Spinal cord (tissue), 10 donors: ENCODE data around the gene PCBD2. TPM values are rescaled to one million over a fixed set of nuclear protein-coding genes. Genes with fewer than 3 reads are reported as not detected.
"Not testable (repeated sequence)": the region's sequence is repeated elsewhere in the genome, so short reads cannot be mapped to it uniquely, and the experiment has no call there.

ENCODE experiments used
- DNase-seq, 6 donors: peaks; one replicate each; pipeline versions ENCODE4 v3.0.0 to v3.0.0-alpha.2; 2013 to 2015; ENCODE audit warnings: low spot score in 6 of 6, low read depth in 4 of 6
- H3K27ac ChIP-seq: one replicate; pipeline ENCODE4 v1.5.1; 2013; ENCODE audit warnings: low read depth, low read length, control low read depth
- H3K27me3 ChIP-seq: one replicate; pipeline ENCODE4 v1.6.1; 2013; ENCODE audit warnings: low read length; ENCODE audit not compliant: control insufficient read depth, insufficient read depth
- H3K36me3 ChIP-seq: one replicate; pipeline ENCODE4 v1.6.1; 2013; ENCODE audit warnings: low read length; ENCODE audit not compliant: control insufficient read depth, insufficient read depth
- H3K4me1 ChIP-seq: one replicate; pipeline ENCODE4 v1.6.1; 2013; ENCODE audit warnings: low read length; ENCODE audit not compliant: control insufficient read depth, insufficient read depth
- H3K4me3 ChIP-seq: one replicate; pipeline ENCODE4 v1.5.1; 2013; ENCODE audit warnings: low read depth, low read length, control low read depth
- H3K9me3 ChIP-seq: one replicate; pipeline ENCODE4 v1.6.1; 2013; ENCODE audit warnings: low read length; ENCODE audit not compliant: control insufficient read depth, insufficient read depth
- WGBS: methylation state at CpG from one replicate; pipeline ENCODE4 v1.1.5; 2013; ENCODE audit warnings: missing lambda C conversion rate; ENCODE audit not compliant: insufficient coverage; 5-methylcytosine and 5-hydroxymethylcytosine counted together
- polyA plus RNA-seq, 2 donors: library from polyadenylated mRNA; unstranded; fragments of 120-200 nt; gene quantifications; one replicate each; pipeline ENCODE4 v1.2.1, GENCODE V29; 2013; ENCODE audit not compliant: insufficient read length in 2 of 2
- total RNA-seq, 2 donors: library from RNA; depleted of rRNA in 1 of 2; stranded (reverse); fragments of 120-200 nt in 1 of 2; fragments of >200 nt in 1 of 2; gene quantifications; one replicate each; pipeline versions ENCODE4 v1.2.3 to v1.2.4, GENCODE V29; 2013 to 2014
- donor health status: healthy.

Gene PCBD2
- total and polyA plus RNA-seq, 4 donors, result 9.4 to 12.9 (median 11.4) TPM

- Histone ChIP-seq H3K36me3 (no peaks in the 10 kb centered on the region), H3K27ac (no peak overlapping the region), H3K4me1 (no peaks in the 10 kb centered on the region), H3K27me3 (no peaks in the 10 kb centered on the region), H3K9me3 (no peaks in the 10 kb centered on the region), H3K4me3 (no peak overlapping the region)
- 100% methylated on average over 1 of the region's 2 CpGs for WGBS
- no peak for DNase-seq
These were observed 88.2 kb downstream of the PCBD2 start for GRCh38 chr5:134993161-134993560.

- Histone ChIP-seq H3K9me3 (no peaks in the 10 kb centered on the region), H3K4me1 (no peaks in the 10 kb centered on the region), H3K27me3 (no peaks in the 10 kb centered on the region), H3K27ac (no peak overlapping the region), H3K4me3 (no peak overlapping the region), H3K36me3 (no peaks in the 10 kb centered on the region)
- no peak for DNase-seq
- 61% methylated on average over 2 of the region's 2 CpGs for WGBS
These were observed 89.7 kb downstream of the PCBD2 start for GRCh38 chr5:134994560-134995156.

GRCh38 chr5:134995850-134996402 lies 91.0 kb downstream of the PCBD2 start:
- no peak for DNase-seq
- H3K4me1 ChIP-seq, result no peaks in the 10 kb centered on the region
- 89% methylated on average over 8 of the region's 8 CpGs for WGBS

GRCh38 chr5:134997015-134997414 lies 92.1 kb downstream of the PCBD2 start:
- Histone ChIP-seq H3K9me3 (no peaks in the 10 kb centered on the region), H3K27ac (no peak overlapping the region), H3K4me1 (no peaks in the 10 kb centered on the region), H3K27me3 (no peaks in the 10 kb centered on the region), H3K4me3 (no peak overlapping the region), H3K36me3 (no peaks in the 10 kb centered on the region)
- no peak for DNase-seq
- WGBS, result 88% methylated on average over 9 of the region's 11 CpGs

More at GRCh38 chr5:134995850-134996402, 91.0 kb downstream of the PCBD2 start:
- Histone ChIP-seq H3K27me3 (no peaks in the 10 kb centered on the region), H3K27ac (no peak overlapping the region), H3K9me3 (no peaks in the 10 kb centered on the region), H3K4me3 (no peak overlapping the region), H3K36me3 (no peaks in the 10 kb centered on the region)

GRCh38 chr5:134998068-134998467 lies 93.1 kb downstream of the PCBD2 start:
- not testable (repeated sequence) for H3K9me3 ChIP-seq, H3K4me3 ChIP-seq, H3K4me1 ChIP-seq, H3K36me3 ChIP-seq, H3K27ac ChIP-seq, H3K27me3 ChIP-seq, DNase-seq
- no CpG with 5 or more reads among the region's 5 CpGs for WGBS

GRCh38 chr5:135004376-135004775 lies 99.4 kb downstream of the PCBD2 start:
- no peak overlapping the region for H3K27ac ChIP-seq
- DNase-seq, result no peak
- no peaks in the 10 kb centered on the region for H3K4me1 ChIP-seq
- H3K27me3 ChIP-seq, result no peaks in the 10 kb centered on the region
- H3K9me3 ChIP-seq, result no peaks in the 10 kb centered on the region
- H3K4me3 ChIP-seq, result no peak overlapping the region
- WGBS, result 87% methylated on average over 3 of the region's 3 CpGs
- H3K36me3 ChIP-seq, result no peaks in the 10 kb centered on the region

- 73% methylated on average over 3 of the region's 3 CpGs for WGBS
- Histone ChIP-seq H3K4me1 (no peaks in the 10 kb centered on the region), H3K4me3 (no peak overlapping the region), H3K36me3 (no peaks in the 10 kb centered on the region), H3K9me3 (no peaks in the 10 kb centered on the region), H3K27me3 (no peaks in the 10 kb centered on the region), H3K27ac (no peak overlapping the region)
- no peak for DNase-seq
These were observed 100.1 kb downstream of the PCBD2 start for GRCh38 chr5:135005076-135005475.

GRCh38 chr5:135007305-135007704 lies 102.4 kb downstream of the PCBD2 start:
- 88% methylated on average over 9 of the region's 9 CpGs for WGBS
- Histone ChIP-seq H3K27me3 (no peaks in the 10 kb centered on the region), H3K4me1 (no peaks in the 10 kb centered on the region), H3K36me3 (no peaks in the 10 kb centered on the region), H3K4me3 (no peak overlapping the region), H3K9me3 (no peaks in the 10 kb centered on the region), H3K27ac (no peak overlapping the region)
- DNase-seq, result no peak

- no peaks in the 10 kb centered on the region for H3K27me3 ChIP-seq
- H3K9me3 ChIP-seq, result no peaks in the 10 kb centered on the region
- WGBS, result 85% methylated on average over 9 of the region's 11 CpGs
- H3K4me1 ChIP-seq, result peaks cover 3% of the 10 kb centered on the region
- H3K36me3 ChIP-seq, result no peaks in the 10 kb centered on the region
- no peak overlapping the region for H3K27ac ChIP-seq
- no peak overlapping the region for H3K4me3 ChIP-seq
- no peak for DNase-seq
These were observed 102.9 kb downstream of the PCBD2 start for GRCh38 chr5:135007749-135008363.

GRCh38 chr5:135008556-135008955 lies 103.6 kb downstream of the PCBD2 start:
- H3K4me3 ChIP-seq, result no peak overlapping the region
- H3K4me1 ChIP-seq, result peaks cover 10% of the 10 kb centered on the region
- DNase-seq, result no peak
- H3K27ac ChIP-seq, result no peak overlapping the region
- H3K36me3 ChIP-seq, result no peaks in the 10 kb centered on the region
- no peaks in the 10 kb centered on the region for H3K27me3 ChIP-seq
- H3K9me3 ChIP-seq, result no peaks in the 10 kb centered on the region
- whole genome bisulfite sequencing, result 97% methylated on average over 5 of the region's 8 CpGs
